Myocyte (in vitro differentiated cells): ENCODE measurements around the gene MCAM. TPM values are rescaled to one million over a fixed set of nuclear protein-coding genes. Genes with fewer than 3 reads are reported as not detected.

Experiments
- DNase-seq: peaks from one replicate; pipeline ENCODE4 v3.0.0-alpha.2; 2012; ENCODE audit warnings: low read depth
- total RNA-seq: library from RNA; depleted of rRNA; stranded (reverse); fragments of >200 nt; gene quantifications from 2 replicates; pipeline ENCODE4 v1.2.3, GENCODE V29; 2014

MCAM gene
- total RNA-seq, 1 donor from 2014 or later, result 68.7 TPM

- no peak for DNase-seq
Observed at GRCh38 chr11:119309411-119309810, 7.5 kb downstream of the MCAM start.

- DNase-seq, result no peak
Observed at GRCh38 chr11:119307974-119308373, 9.0 kb downstream of the MCAM start.

- DNase-seq, result peak; percentile 26
Observed at GRCh38 chr11:119307219-119307618, 9.7 kb downstream of the MCAM start.

- peak; percentile 22 for DNase-seq
Observed at GRCh38 chr11:119306373-119306890, 10.5 kb downstream of the MCAM start.

- DNase-seq, result peak; percentile 11
Observed at GRCh38 chr11:119305556-119306372, 11.2 kb downstream of the MCAM start.

- no peak for DNase-seq
Observed at GRCh38 chr11:119303227-119303718, 13.7 kb downstream of the MCAM start.

GRCh38 chr11:119300198-119300964, 16.5 kb downstream of the MCAM start:
- DNase-seq, result peak; percentile 26

- no peak for DNase-seq
Observed at GRCh38 chr11:119299416-119299815, 17.5 kb downstream of the MCAM start.

GRCh38 chr11:119298726-119299125, 18.2 kb downstream of the MCAM start:
- DNase-seq, result peak; percentile 97

GRCh38 chr11:119297938-119298337, 19.0 kb downstream of the MCAM start:
- peak; percentile 11 for DNase-seq

GRCh38 chr11:119295178-119295577, 21.8 kb downstream of the MCAM start:
- no peak for DNase-seq

- DNase-seq, result no peak
Observed at GRCh38 chr11:119293461-119293860, 23.5 kb downstream of the MCAM start.

- no peak for DNase-seq
Observed at GRCh38 chr11:119290894-119291497, 25.9 kb downstream of the MCAM start.

GRCh38 chr11:119288219-119288618, 28.7 kb downstream of the MCAM start:
- no peak for DNase-seq

GRCh38 chr11:119285431-119285830, 31.5 kb downstream of the MCAM start:
- DNase-seq, result no peak

GRCh38 chr11:119284344-119285157, 32.4 kb downstream of the MCAM start:
- peak; percentile 46 for DNase-seq

- DNase-seq, result no peak
Observed at GRCh38 chr11:119282495-119282894, 34.4 kb downstream of the MCAM start.

- DNase-seq, result no peak
Observed at GRCh38 chr11:119277660-119278059, 39.3 kb downstream of the MCAM start.

GRCh38 chr11:119273721-119274120, 43.2 kb downstream of the MCAM start:
- DNase-seq, result no peak

- no peak for DNase-seq
Observed at GRCh38 chr11:119267645-119268044, 49.3 kb downstream of the MCAM start.
